GM21529 (cell line): ENCODE measurements around the gene ZNF598.
"Not testable (repeated sequence)": the region's sequence is repeated elsewhere in the genome, so short reads cannot be mapped to it uniquely, and the experiment has no call there.

ENCODE experiments used
- ATAC-seq: cut with Tn5 transposase; IDR thresholded peaks from one replicate; pipeline ENCODE4 v1.9.1; 2021; ENCODE audit not compliant: unreplicated experiment

Gene ZNF598

GRCh38 chr16:2040787-2041522 lies 31.3 kb upstream of the ZNF598 start:
- no peak for ATAC-seq

- ATAC-seq: no peak
Measured at GRCh38 chr16:2040041-2040786, 30.6 kb upstream of the ZNF598 start.

- no peak for ATAC-seq
Measured at GRCh38 chr16:2039274-2040031, 29.8 kb upstream of the ZNF598 start.

GRCh38 chr16:2038382-2039231 lies 29.0 kb upstream of the ZNF598 start:
- ATAC-seq: no peak

GRCh38 chr16:2037647-2038381 lies 28.2 kb upstream of the ZNF598 start:
- ATAC-seq: no peak

GRCh38 chr16:2037115-2037514 lies 27.5 kb upstream of the ZNF598 start:
- no peak for ATAC-seq

- ATAC-seq: no peak
Measured at GRCh38 chr16:2036200-2036966, 26.8 kb upstream of the ZNF598 start.

GRCh38 chr16:2035431-2036199 lies 26.0 kb upstream of the ZNF598 start:
- ATAC-seq: no peak

- ATAC-seq: no peak
Measured at GRCh38 chr16:2034696-2035430, 25.2 kb upstream of the ZNF598 start.

- ATAC-seq: not testable (repeated sequence)
Measured at GRCh38 chr16:2033909-2034695, 24.5 kb upstream of the ZNF598 start.

- ATAC-seq: no peak
Measured at GRCh38 chr16:2033057-2033908, 23.7 kb upstream of the ZNF598 start.

- no peak for ATAC-seq
Measured at GRCh38 chr16:2032285-2033056, 22.9 kb upstream of the ZNF598 start.

- no peak for ATAC-seq
Measured at GRCh38 chr16:2031081-2031577, 21.5 kb upstream of the ZNF598 start.

GRCh38 chr16:2030036-2030435 lies 20.4 kb upstream of the ZNF598 start:
- ATAC-seq: no peak

- no peak for ATAC-seq
Measured at GRCh38 chr16:2029350-2029749, 19.7 kb upstream of the ZNF598 start.
